CD4-positive, alpha-beta T cell treated with Interleukin-15 for 4 hours (primary cell): ENCODE data around the gene SYT3.
"Not testable (repeated sequence)": the region's sequence is repeated elsewhere in the genome, so short reads cannot be mapped to it uniquely, and the experiment has no call there.

ENCODE experiments used
- DNase-seq: peaks from one replicate; pipeline ENCODE4 v3.0.0-alpha.2; 2020; ENCODE audit warnings: low spot score

Gene SYT3

GRCh38 chr19:50636317-50637085, 3.2 kb downstream of the SYT3 start:
- DNase-seq: no peak

- DNase-seq: no peak
Measured at GRCh38 chr19:50633973-50634372, 5.7 kb downstream of the SYT3 start.

- DNase-seq: no peak
Measured at GRCh38 chr19:50633359-50633758, 6.3 kb downstream of the SYT3 start.

- DNase-seq: no peak
Measured at GRCh38 chr19:50632151-50632835, 7.4 kb downstream of the SYT3 start.

- no peak for DNase-seq
Measured at GRCh38 chr19:50629801-50630200, 9.9 kb downstream of the SYT3 start.

- no peak for DNase-seq
Measured at GRCh38 chr19:50629194-50629593, 10.5 kb downstream of the SYT3 start.

- DNase-seq: no peak
Measured at GRCh38 chr19:50628551-50628950, 11.1 kb downstream of the SYT3 start.

GRCh38 chr19:50628146-50628545, 11.5 kb downstream of the SYT3 start:
- no peak for DNase-seq

GRCh38 chr19:50626795-50627194, 12.9 kb downstream of the SYT3 start:
- DNase-seq: no peak

- no peak for DNase-seq
Measured at GRCh38 chr19:50626011-50626410, 13.7 kb downstream of the SYT3 start.

GRCh38 chr19:50624949-50625600, 14.6 kb downstream of the SYT3 start:
- no peak for DNase-seq

- DNase-seq: not testable (repeated sequence)
Measured at GRCh38 chr19:50620394-50620906, 19.2 kb downstream of the SYT3 start.

GRCh38 chr19:50619184-50619583, 20.5 kb downstream of the SYT3 start:
- DNase-seq: not testable (repeated sequence)

- DNase-seq: not testable (repeated sequence)
Measured at GRCh38 chr19:50618379-50618778, 21.3 kb downstream of the SYT3 start.

GRCh38 chr19:50612504-50613404, 26.9 kb downstream of the SYT3 start:
- not testable (repeated sequence) for DNase-seq

GRCh38 chr19:50607874-50608785, 31.6 kb downstream of the SYT3 start:
- DNase-seq: peak; percentile 51

- no peak for DNase-seq
Measured at GRCh38 chr19:50607388-50607787, 32.3 kb downstream of the SYT3 start.

- not testable (repeated sequence) for DNase-seq
Measured at GRCh38 chr19:50606059-50606836, 33.4 kb downstream of the SYT3 start.

- not testable (repeated sequence) for DNase-seq
Measured at GRCh38 chr19:50604264-50605073, 35.2 kb downstream of the SYT3 start.
